ENCODE results near the gene FRAS1.
"Not testable (repeated sequence)": the region's sequence is repeated elsewhere in the genome, so short reads cannot be mapped to it uniquely, and the experiment has no call there.

FRAS1 gene

GRCh38 chr4:78545275-78546246 is 488.4 kb downstream of the FRAS1 start:
- no peak for DNase-seq
- no peaks in the 10 kb centered on the region for H3K36me3 ChIP-seq (ENCODE audit: control insufficient read depth, insufficient read depth, low read length)
- H3K4me3 ChIP-seq (ENCODE audit: insufficient read depth, low read depth, low read length, poor library complexity, severe bottlenecking) = no peak overlapping the region
- no peaks in the 10 kb centered on the region for H3K4me1 ChIP-seq (ENCODE audit: control insufficient read depth, insufficient read depth, low read length, poor library complexity, severe bottlenecking)
- H3K27me3 ChIP-seq (replicated peaks; ENCODE audit: control insufficient read depth, insufficient read depth, low read length, poor library complexity, severe bottlenecking) = no peaks in the 10 kb centered on the region
- no peaks in the 10 kb centered on the region for H3K9me3 ChIP-seq (ENCODE audit: control insufficient read depth, low read length)
- no peak overlapping the region for H3K27ac ChIP-seq (ENCODE audit: insufficient read depth, low read length, poor library complexity, severe bottlenecking)

GRCh38 chr4:78547899-78548298 is 490.8 kb downstream of the FRAS1 start:
- not testable (repeated sequence) for H3K27me3 ChIP-seq (replicated peaks; ENCODE audit: control insufficient read depth, insufficient read depth, low read length, poor library complexity, severe bottlenecking); H3K27ac ChIP-seq (ENCODE audit: insufficient read depth, low read length, poor library complexity, severe bottlenecking); H3K4me1 ChIP-seq (ENCODE audit: control insufficient read depth, insufficient read depth, low read length, poor library complexity, severe bottlenecking); H3K36me3 ChIP-seq (ENCODE audit: control insufficient read depth, insufficient read depth, low read length); DNase-seq; H3K4me3 ChIP-seq (ENCODE audit: insufficient read depth, low read depth, low read length, poor library complexity, severe bottlenecking); H3K9me3 ChIP-seq (ENCODE audit: control insufficient read depth, low read length)

GRCh38 chr4:78548889-78549288 is 491.8 kb downstream of the FRAS1 start:
- not testable (repeated sequence) for H3K4me1 ChIP-seq (ENCODE audit: control insufficient read depth, insufficient read depth, low read length, poor library complexity, severe bottlenecking); H3K4me3 ChIP-seq (ENCODE audit: insufficient read depth, low read depth, low read length, poor library complexity, severe bottlenecking); H3K9me3 ChIP-seq (ENCODE audit: control insufficient read depth, low read length); H3K27me3 ChIP-seq (replicated peaks; ENCODE audit: control insufficient read depth, insufficient read depth, low read length, poor library complexity, severe bottlenecking); DNase-seq; H3K36me3 ChIP-seq (ENCODE audit: control insufficient read depth, insufficient read depth, low read length); H3K27ac ChIP-seq (ENCODE audit: insufficient read depth, low read length, poor library complexity, severe bottlenecking)

- Histone ChIP-seq H3K27me3 (replicated peaks; ENCODE audit: control insufficient read depth, insufficient read depth, low read length, poor library complexity, severe bottlenecking) (peaks cover 7% of the 10 kb centered on the region), H3K36me3 (ENCODE audit: control insufficient read depth, insufficient read depth, low read length) (no peaks in the 10 kb centered on the region), H3K9me3 (ENCODE audit: control insufficient read depth, low read length) (no peaks in the 10 kb centered on the region), H3K4me1 (ENCODE audit: control insufficient read depth, insufficient read depth, low read length, poor library complexity, severe bottlenecking) (no peaks in the 10 kb centered on the region), H3K27ac (ENCODE audit: insufficient read depth, low read length, poor library complexity, severe bottlenecking) (no peak within 1 kb of the TSS), H3K4me3 (ENCODE audit: insufficient read depth, low read depth, low read length, poor library complexity, severe bottlenecking) (no peak within 1 kb of the TSS)
- DNase-seq = no peak
Observed at GRCh38 chr4:78551420-78552351, 494.6 kb downstream of the FRAS1 start, which contains the start of gene ANXA3. Gene ANXA3, plus strand, starts transcription at chr4:78551770. Its CDS starts 2,704 bp downstream, at chr4:78554474.

- Histone ChIP-seq H3K9me3 (ENCODE audit: control insufficient read depth, low read length) (no peaks in the 10 kb centered on the region), H3K27me3 (replicated peaks; ENCODE audit: control insufficient read depth, insufficient read depth, low read length, poor library complexity, severe bottlenecking) (peaks cover 7% of the 10 kb centered on the region), H3K4me3 (ENCODE audit: insufficient read depth, low read depth, low read length, poor library complexity, severe bottlenecking) (no peak overlapping the region), H3K27ac (ENCODE audit: insufficient read depth, low read length, poor library complexity, severe bottlenecking) (no peak overlapping the region), H3K4me1 (ENCODE audit: control insufficient read depth, insufficient read depth, low read length, poor library complexity, severe bottlenecking) (no peaks in the 10 kb centered on the region), H3K36me3 (ENCODE audit: control insufficient read depth, insufficient read depth, low read length) (no peaks in the 10 kb centered on the region)
- DNase-seq = no peak
Observed at GRCh38 chr4:78552389-78553042, 495.4 kb downstream of the FRAS1 start.

- peaks cover 7% of the 10 kb centered on the region for H3K27me3 ChIP-seq (replicated peaks; ENCODE audit: control insufficient read depth, insufficient read depth, low read length, poor library complexity, severe bottlenecking)
- no peaks in the 10 kb centered on the region for H3K4me1 ChIP-seq (ENCODE audit: control insufficient read depth, insufficient read depth, low read length, poor library complexity, severe bottlenecking)
- H3K27ac ChIP-seq (ENCODE audit: insufficient read depth, low read length, poor library complexity, severe bottlenecking) = no peak overlapping the region
- no peak for DNase-seq
- no peaks in the 10 kb centered on the region for H3K9me3 ChIP-seq (ENCODE audit: control insufficient read depth, low read length)
- H3K4me3 ChIP-seq (ENCODE audit: insufficient read depth, low read depth, low read length, poor library complexity, severe bottlenecking) = no peak overlapping the region
- no peaks in the 10 kb centered on the region for H3K36me3 ChIP-seq (ENCODE audit: control insufficient read depth, insufficient read depth, low read length)
Observed at GRCh38 chr4:78553043-78553396, 495.9 kb downstream of the FRAS1 start.

GRCh38 chr4:78553529-78554060 is 496.5 kb downstream of the FRAS1 start:
- H3K36me3 ChIP-seq (ENCODE audit: control insufficient read depth, insufficient read depth, low read length) = no peaks in the 10 kb centered on the region
- H3K4me3 ChIP-seq (ENCODE audit: insufficient read depth, low read depth, low read length, poor library complexity, severe bottlenecking) = no peak overlapping the region
- peaks cover 7% of the 10 kb centered on the region for H3K27me3 ChIP-seq (replicated peaks; ENCODE audit: control insufficient read depth, insufficient read depth, low read length, poor library complexity, severe bottlenecking)
- H3K27ac ChIP-seq (ENCODE audit: insufficient read depth, low read length, poor library complexity, severe bottlenecking) = no peak overlapping the region
- H3K4me1 ChIP-seq (ENCODE audit: control insufficient read depth, insufficient read depth, low read length, poor library complexity, severe bottlenecking) = no peaks in the 10 kb centered on the region
- no peaks in the 10 kb centered on the region for H3K9me3 ChIP-seq (ENCODE audit: control insufficient read depth, low read length)
- DNase-seq = no peak

- H3K4me1 ChIP-seq (ENCODE audit: control insufficient read depth, insufficient read depth, low read length, poor library complexity, severe bottlenecking) = no peaks in the 10 kb centered on the region
- peaks cover 7% of the 10 kb centered on the region for H3K27me3 ChIP-seq (replicated peaks; ENCODE audit: control insufficient read depth, insufficient read depth, low read length, poor library complexity, severe bottlenecking)
- H3K27ac ChIP-seq (ENCODE audit: insufficient read depth, low read length, poor library complexity, severe bottlenecking) = no peak overlapping the region
- H3K9me3 ChIP-seq (ENCODE audit: control insufficient read depth, low read length) = no peaks in the 10 kb centered on the region
- no peak for DNase-seq
- no peaks in the 10 kb centered on the region for H3K36me3 ChIP-seq (ENCODE audit: control insufficient read depth, insufficient read depth, low read length)
- H3K4me3 ChIP-seq (ENCODE audit: insufficient read depth, low read depth, low read length, poor library complexity, severe bottlenecking) = no peak overlapping the region
Observed at GRCh38 chr4:78556665-78557064, 499.5 kb downstream of the FRAS1 start.

GRCh38 chr4:78557841-78558240 is 500.7 kb downstream of the FRAS1 start:
- no peak overlapping the region for H3K27ac ChIP-seq (ENCODE audit: insufficient read depth, low read length, poor library complexity, severe bottlenecking)
- no peaks in the 10 kb centered on the region for H3K36me3 ChIP-seq (ENCODE audit: control insufficient read depth, insufficient read depth, low read length)
- no peaks in the 10 kb centered on the region for H3K27me3 ChIP-seq (replicated peaks; ENCODE audit: control insufficient read depth, insufficient read depth, low read length, poor library complexity, severe bottlenecking)
- no peaks in the 10 kb centered on the region for H3K4me1 ChIP-seq (ENCODE audit: control insufficient read depth, insufficient read depth, low read length, poor library complexity, severe bottlenecking)
- H3K9me3 ChIP-seq (ENCODE audit: control insufficient read depth, low read length) = no peaks in the 10 kb centered on the region
- no peak overlapping the region for H3K4me3 ChIP-seq (ENCODE audit: insufficient read depth, low read depth, low read length, poor library complexity, severe bottlenecking)
- DNase-seq = no peak

Measured in effector memory CD4-positive, alpha-beta T cell (primary cell).